Activated CD4-positive, alpha-beta T cell treated with anti-CD3 and anti-CD28 coated beads, Interleukin-2, amount 50 U/mL, for 48 hours (primary cell): Measurements from ENCODE around the gene KLHL25.
A peak's percentile ranks its signal among the peaks of the same experiment; 100 is the strongest.
"Not testable (repeated sequence)": the region's sequence is repeated elsewhere in the genome, so short reads cannot be mapped to it uniquely, and the experiment has no call there.

Experiments
- DNase-seq, 2 experiments: peaks; one replicate each; pipeline ENCODE4 v3.0.0-alpha.2; 2020

Gene KLHL25

GRCh38 chr15:85794598-85795336 lies at the start of gene KLHL25:
TSS of gene KLHL25 (minus strand) at chr15:85794925. CDS start at chr15:85769810, 25,115 bp downstream.
- peak; percentile 89 to 92 for DNase-seq

GRCh38 chr15:85840802-85841152 lies 46.1 kb upstream of the KLHL25 start:
- no peak for DNase-seq

- DNase-seq, result peak; percentile 82 to 87
Measured at GRCh38 chr15:85840079-85840801, 45.5 kb upstream of the KLHL25 start.

- DNase-seq, result no peak
Measured at GRCh38 chr15:85839643-85840042, 44.9 kb upstream of the KLHL25 start.

- no peak for DNase-seq
Measured at GRCh38 chr15:85838655-85839054, 43.9 kb upstream of the KLHL25 start.

- no peak for DNase-seq
Measured at GRCh38 chr15:85837881-85838280, 43.2 kb upstream of the KLHL25 start.

- no peak for DNase-seq
Measured at GRCh38 chr15:85837011-85837433, 42.3 kb upstream of the KLHL25 start.

GRCh38 chr15:85834651-85835050 lies 39.9 kb upstream of the KLHL25 start:
- no peak for DNase-seq

GRCh38 chr15:85832394-85832793 lies 37.7 kb upstream of the KLHL25 start:
- DNase-seq, result no peak

GRCh38 chr15:85831415-85832113 lies 36.8 kb upstream of the KLHL25 start:
- peak; percentile 54 to 61 for DNase-seq

- not testable (repeated sequence) for DNase-seq
Measured at GRCh38 chr15:85829754-85830153, 35.0 kb upstream of the KLHL25 start.

- DNase-seq, result no peak
Measured at GRCh38 chr15:85828874-85829273, 34.1 kb upstream of the KLHL25 start.

- no peak for DNase-seq
Measured at GRCh38 chr15:85828126-85828525, 33.4 kb upstream of the KLHL25 start.

- no peak for DNase-seq
Measured at GRCh38 chr15:85826756-85827515, 32.2 kb upstream of the KLHL25 start.

- DNase-seq, result no peak
Measured at GRCh38 chr15:85825719-85826118, 31.0 kb upstream of the KLHL25 start.

- no peak for DNase-seq
Measured at GRCh38 chr15:85825118-85825517, 30.4 kb upstream of the KLHL25 start.

GRCh38 chr15:85821545-85821944 lies 26.8 kb upstream of the KLHL25 start:
- no peak for DNase-seq

GRCh38 chr15:85819938-85820337 lies 25.2 kb upstream of the KLHL25 start:
- no peak for DNase-seq

- no peak for DNase-seq
Measured at GRCh38 chr15:85813234-85813633, 18.5 kb upstream of the KLHL25 start.

GRCh38 chr15:85810075-85810474 lies 15.3 kb upstream of the KLHL25 start:
- no peak for DNase-seq

- no peak for DNase-seq
Measured at GRCh38 chr15:85805420-85805819, 10.7 kb upstream of the KLHL25 start.

- DNase-seq, result no peak
Measured at GRCh38 chr15:85804481-85805170, 9.9 kb upstream of the KLHL25 start.
